HG03558 (cell line): ENCODE measurements around the gene RBP3.

Source experiments
- ATAC-seq: cut with Tn5 transposase; IDR thresholded peaks from one replicate; pipeline ENCODE4 v1.9.1; 2021; ENCODE audit warnings: moderate number of reproducible peaks; ENCODE audit not compliant: unreplicated experiment; ENCODE audit errors: extremely low read depth

The RBP3 gene

DNA sequence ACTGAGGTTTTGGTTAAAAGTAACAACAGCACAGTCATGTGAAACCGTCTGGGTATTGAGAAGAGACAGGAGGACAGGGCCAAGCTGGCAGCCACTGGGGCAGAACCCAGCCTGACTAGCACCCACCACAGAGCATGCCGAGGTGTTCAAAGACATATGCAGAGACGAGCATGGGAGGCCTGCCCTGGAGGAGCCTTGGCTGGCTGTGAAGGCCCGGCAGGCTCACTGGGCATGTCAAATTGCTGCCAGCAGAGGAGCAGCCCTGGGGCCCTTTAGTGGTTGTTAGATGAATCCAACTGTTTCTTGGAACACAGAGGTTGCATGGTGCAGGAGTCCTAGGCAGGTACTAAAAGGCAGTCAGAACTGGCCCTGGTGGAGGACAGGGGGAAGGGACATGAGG lies 30.9 kb upstream of the RBP3 start:
- ATAC-seq: no peak

DNA sequence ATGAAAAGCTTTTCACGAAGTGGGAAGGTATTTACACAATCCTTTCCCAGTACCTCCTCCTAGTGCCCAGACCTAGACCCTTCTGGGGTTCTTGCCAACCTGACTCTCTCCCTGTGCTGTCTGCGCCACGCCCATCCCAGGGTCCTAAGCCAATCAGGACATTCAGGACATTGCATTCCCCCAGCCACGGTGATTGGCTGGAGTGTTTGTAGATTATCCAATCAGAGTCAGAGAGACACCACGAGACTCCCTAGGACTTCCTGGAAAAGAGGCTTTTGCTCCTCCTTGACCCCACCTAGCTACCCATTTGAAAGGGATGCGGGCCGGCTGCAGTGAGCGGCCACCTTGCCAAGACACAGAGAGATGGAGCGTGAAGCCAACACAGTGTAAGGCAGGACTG lies 29.5 kb upstream of the RBP3 start:
- no peak for ATAC-seq

DNA sequence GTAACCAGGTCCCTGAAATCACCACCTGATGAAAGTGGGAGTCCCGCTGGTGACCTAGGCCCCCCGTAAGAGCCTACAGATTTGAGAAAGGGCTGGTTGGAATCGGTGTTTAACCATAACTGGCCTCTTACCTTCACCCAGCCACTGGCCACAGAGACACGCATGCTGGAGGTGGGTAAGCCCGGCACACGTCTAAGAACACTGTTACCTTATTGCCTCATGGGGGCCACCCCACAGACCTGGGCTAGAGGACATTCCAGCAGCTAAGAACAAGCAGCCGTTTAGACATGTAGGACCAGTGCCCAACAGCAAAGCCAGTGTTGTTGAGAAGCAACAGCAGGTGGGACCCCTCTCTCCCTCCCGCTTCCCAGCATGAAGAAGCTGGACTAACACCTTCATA lies 28.4 kb upstream of the RBP3 start:
- ATAC-seq: no peak

DNA sequence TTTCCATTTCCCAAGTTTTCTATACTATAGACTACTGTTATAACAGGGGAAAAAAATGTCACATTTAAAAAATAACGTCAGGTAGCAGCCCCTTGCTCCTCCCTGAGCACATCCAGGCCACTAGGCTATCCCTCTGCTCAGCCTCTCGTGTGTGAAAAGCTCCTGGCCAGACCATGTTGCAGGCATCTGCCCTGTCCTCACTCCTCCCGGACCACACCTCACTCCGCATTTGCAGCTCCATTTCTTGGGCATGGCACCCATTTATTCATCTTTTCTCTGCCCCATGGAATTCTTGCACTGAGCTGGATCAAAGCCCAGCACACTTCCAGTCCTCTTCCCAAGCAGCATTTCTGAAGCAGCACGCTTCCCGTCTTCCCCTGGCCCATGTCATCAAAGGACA lies 27.4 kb upstream of the RBP3 start:
- ATAC-seq: no peak

DNA sequence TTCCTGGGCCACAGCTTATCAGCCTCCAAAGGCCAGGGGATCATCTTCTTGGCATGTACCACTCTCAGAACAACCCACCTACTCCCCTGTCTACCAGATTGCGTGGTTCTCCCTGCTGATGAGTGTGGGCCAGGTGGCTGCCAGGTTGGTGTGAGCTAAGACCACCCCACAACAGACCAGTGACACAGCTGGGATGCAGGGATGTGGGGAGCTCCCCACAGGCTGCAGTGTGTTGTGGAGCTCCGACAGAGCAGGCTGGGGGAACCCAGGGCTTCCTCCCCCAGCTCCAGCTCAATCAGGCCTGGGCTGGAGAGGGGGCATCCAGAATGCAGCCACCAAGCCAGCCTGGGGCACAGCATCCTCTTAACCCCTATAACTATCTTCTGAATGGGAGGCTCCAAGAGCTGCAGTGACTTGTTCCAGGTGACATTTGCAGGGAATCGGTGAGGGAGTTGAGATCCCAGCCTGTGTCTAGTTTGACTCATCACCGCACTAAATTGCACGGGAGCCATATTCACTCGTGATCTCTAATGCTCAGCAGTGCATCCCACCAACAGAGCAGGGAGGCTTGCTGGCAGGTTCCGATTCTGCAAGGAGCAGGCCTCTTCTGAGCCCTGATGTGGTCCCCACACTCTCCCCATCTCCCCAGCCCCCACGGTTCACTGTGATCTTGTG lies 26.5 kb upstream of the RBP3 start:
- ATAC-seq: no peak

DNA sequence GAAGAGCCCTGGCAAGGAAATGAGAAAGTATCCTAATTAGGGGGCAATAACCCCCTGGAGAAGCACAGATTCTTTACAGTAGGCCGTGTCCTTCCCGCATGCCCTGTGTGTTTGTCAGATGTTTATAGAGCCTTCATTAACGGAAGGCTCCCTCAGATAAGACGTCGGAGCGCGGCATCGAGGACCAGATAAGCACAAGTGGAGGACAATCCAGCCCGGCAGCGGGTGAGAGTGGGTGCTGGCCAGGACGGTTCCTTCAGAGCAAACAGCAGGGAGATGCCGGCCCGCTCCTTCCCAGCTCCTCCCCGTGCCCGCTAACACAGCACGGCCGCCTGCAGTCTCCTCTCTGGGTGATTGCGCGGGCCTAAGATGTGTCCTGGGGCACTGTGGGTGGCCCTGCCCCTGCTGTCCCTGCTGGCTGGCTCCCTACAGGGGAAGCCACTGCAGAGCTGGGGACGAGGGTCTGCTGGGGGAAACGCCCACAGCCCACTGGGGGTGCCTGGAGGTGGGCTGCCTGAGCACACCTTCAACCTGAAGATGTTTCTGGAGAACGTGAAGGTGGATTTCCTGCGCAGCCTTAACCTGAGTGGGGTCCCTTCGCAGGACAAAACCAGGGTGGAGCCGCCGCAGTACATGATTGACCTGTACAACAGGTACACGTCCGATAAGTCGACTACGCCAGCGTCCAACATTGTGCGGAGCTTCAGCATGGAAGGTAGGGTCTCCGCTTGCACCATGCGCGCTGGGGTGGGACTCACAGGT lies 25.7 kb upstream of the RBP3 start, which contains the start of gene GDF2:
Gene GDF2, plus strand, starts transcription at position 155 of the 762 bp plus-strand sequence. Its CDS starts 215 bp downstream, at position 370.
- no peak for ATAC-seq

DNA sequence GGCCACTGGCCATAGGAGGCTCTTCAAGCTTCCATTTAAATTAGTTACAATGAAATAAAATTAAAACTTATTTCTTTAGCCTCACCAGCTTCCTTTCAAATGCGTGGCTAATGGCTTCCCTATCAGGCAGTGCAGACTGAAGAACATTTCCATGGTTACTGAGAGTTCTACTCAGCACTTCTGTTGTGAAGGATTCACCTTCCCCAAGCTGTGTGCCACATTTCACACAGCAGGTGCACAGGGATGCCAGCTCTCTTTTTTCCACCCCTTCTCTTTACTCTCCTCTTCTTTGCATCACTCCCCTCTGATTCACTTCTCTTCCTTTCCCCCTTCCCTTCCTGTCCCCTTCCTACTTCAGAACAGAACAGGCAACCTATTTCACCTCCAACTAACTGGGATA lies 25.1 kb upstream of the RBP3 start:
- no peak for ATAC-seq

DNA sequence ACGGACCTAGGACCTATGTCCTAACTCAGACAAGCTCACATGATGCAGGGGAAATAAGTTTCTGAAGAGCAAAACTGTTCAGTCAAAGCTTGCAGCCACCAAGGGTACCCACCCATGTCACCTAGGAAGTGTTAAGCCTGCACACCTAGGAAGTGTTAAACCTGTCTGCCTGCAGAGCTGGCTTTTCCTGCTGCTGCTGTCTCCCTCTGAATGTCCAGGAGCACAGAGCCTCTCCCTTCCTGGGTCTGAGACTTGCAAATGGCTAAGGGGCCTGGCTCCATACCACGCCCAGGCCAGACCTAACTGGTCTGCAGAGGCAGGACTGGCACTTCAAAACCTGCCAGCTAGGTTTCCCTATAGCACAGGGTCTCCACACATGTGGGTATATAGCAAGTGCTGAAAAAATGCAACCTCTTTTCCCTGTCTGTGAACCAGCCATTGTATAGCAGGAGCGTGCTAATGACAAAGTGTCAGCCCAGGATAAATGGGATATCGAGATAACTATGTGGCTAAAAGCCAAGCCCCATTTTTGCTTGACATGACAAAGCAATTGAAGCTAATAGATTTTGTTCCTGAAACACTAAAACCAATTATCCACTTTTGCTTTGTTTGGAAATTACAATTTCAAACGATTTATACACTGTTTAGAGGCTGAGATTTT lies 24.4 kb upstream of the RBP3 start:
- no peak for ATAC-seq

DNA sequence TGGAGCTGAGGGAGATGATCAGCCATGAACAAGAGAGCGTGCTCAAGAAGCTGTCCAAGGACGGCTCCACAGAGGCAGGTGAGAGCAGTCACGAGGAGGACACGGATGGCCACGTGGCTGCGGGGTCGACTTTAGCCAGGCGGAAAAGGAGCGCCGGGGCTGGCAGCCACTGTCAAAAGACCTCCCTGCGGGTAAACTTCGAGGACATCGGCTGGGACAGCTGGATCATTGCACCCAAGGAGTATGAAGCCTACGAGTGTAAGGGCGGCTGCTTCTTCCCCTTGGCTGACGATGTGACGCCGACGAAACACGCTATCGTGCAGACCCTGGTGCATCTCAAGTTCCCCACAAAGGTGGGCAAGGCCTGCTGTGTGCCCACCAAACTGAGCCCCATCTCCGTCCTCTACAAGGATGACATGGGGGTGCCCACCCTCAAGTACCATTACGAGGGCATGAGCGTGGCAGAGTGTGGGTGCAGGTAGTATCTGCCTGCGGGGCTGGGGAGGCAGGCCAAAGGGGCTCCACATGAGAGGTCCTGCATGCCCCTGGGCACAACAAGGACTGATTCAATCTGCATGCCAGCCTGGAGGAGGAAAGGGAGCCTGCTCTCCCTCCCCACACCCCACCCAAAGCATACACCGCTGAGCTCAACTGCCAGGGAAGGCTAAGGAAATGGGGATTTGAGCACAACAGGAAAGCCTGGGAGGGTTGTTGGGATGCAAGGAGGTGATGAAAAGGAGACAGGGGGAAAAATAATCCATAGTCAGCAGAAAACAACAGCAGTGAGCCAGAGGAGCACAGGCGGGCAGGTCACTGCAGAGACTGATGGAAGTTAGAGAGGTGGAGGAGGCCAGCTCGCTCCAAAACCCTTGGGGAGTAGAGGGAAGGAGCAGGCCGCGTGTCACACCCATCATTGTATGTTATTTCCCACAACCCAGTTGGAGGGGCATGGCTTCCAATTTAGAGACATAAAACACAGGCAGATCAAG lies 22.6 kb upstream of the RBP3 start:
- no peak for ATAC-seq

DNA sequence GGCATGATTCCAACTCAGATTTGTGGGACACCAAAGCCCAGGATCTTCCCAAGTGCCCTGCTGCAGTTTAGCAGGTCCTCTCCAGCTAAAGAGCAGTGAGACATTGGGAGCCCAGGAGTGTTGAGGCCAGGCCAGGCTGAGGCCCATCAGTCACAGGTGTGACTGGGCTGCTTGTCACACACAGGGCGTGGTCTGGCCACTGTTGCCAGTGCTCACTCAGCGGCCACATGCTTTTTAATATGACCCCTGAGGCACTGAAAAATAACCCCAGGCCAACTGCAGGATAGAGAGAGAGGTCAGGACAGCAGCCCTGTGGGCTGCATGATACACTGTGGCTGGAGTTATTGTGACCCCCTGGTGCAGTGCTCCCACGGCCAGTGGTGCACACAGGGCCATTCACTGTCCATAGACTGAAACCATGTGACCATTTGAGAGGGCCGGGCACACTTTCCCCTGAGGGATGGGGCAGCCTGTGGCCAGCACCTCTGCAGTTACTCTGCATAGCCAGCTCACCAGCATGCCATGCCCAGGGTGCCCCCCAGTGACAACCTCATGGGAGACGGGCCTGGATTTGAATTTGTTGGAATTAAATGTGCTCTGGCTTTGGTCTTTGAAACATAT lies 21.7 kb upstream of the RBP3 start:
- no peak for ATAC-seq

DNA sequence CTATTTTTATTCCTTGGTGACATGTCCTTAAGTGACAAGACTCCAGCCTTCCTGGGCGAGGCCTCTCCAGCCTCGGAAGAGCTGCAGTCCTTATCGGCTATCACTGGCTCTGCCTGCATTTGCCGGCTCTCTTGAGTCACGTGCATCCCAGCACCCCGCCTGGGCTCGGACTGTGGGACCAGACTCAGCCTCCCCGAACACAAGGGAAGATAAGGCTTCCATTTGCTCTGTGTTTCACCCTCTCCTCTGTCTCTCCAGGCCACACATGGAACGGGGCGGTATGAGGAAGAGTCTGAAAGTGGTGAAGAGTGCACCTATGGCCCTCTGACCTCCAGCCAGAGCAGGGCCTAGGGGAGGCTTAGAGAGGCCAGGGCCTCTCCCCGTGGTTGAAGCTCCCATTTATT lies 21.2 kb upstream of the RBP3 start:
- no peak for ATAC-seq

DNA sequence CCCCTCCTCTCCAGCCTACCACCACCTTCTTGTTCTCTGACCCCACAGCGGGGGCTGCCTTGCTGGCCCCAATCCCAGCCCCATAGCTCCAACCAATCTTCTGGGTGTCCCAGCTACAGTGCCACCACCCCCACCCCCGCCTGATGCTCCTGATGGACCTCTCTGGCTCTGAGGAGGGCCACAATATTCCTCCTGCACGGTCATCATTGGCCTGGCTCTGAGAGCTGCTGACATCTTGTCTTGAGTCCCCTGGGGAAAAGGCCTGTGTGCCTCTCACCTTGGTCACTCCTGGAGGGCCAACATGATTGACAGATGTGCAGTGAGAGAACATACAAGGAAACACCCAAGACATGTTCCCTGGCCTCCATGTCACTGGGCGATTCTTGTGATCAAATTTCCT lies 18.3 kb upstream of the RBP3 start:
- ATAC-seq: no peak

DNA sequence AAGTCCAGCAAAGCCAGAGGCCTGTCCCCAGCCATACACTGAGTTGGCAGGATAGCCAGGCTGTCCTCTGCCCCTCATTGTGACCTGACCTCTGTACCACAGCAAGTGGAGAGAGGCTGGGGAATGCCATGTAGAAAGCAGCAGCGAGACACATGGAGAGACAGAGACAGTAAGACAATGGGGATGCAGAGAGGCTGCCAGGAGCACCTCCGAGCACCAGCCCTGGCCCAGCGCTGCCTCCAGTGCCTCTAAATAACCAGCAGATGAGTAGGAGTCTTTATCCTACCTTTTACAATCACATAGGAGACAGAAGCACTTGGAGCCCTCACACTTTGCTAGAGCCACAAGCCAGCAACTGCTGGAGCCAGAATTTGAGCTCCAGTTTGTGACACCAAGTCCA lies 17.8 kb upstream of the RBP3 start:
- no peak for ATAC-seq

DNA sequence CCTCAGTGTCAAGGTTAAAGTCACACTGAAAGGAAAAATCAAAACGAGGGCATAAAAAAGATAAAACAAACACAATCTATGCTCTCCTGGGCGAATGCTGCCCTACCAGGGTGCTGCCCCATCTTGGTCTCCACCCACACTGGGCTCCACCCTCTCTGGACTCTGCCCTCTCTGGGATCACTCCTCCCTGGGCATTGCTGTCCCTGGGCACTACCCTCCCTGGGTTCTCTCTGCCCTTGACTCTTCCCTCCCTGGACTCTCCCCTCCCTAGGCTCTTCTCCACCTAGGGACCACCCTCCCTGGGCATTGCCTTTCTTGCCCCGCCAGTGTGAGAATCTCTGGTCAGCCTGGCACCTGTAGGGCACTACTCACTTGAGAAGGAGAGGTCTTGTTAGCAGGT lies 17.4 kb upstream of the RBP3 start:
- no peak for ATAC-seq

DNA sequence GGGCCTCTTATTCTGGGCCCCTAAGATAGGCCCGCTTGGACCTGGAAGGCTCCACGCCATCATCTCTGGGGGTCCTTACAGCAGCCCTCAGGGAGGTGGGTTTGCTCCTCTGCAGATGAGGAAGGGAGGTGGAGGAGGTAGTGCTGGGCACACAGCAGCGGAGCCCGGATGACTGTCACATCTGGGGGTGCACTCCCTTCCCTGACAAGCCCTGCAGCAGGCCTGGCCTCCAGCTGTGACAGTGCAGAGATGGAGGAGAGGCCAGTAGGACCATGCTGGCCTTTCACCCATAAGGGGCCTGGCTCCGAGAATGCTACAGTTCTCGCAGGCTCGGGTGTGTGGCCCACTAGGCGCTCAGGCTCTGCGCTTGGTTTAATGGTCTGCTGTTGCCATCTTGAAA lies 16.7 kb upstream of the RBP3 start:
- no peak for ATAC-seq

DNA sequence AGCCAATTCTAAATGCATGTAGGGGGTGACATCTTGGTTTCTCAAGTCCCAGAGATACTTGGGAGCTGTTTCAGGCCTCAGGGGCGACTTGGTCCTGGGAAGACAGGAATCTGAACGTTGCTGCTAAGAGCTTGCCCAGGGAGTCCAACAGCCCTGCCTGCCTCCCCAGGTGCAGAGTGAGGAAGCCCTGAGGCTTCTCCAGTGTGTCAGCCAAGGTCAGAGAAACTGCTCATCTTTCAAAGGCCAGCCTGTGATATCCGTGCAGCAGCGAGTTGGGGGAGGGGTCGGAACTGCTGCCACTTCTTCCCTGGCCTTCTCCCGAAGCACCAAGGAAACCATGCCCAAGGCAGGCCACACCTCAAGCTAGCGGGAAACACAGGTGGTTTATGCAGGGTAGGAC lies 16.2 kb upstream of the RBP3 start:
- no peak for ATAC-seq

DNA sequence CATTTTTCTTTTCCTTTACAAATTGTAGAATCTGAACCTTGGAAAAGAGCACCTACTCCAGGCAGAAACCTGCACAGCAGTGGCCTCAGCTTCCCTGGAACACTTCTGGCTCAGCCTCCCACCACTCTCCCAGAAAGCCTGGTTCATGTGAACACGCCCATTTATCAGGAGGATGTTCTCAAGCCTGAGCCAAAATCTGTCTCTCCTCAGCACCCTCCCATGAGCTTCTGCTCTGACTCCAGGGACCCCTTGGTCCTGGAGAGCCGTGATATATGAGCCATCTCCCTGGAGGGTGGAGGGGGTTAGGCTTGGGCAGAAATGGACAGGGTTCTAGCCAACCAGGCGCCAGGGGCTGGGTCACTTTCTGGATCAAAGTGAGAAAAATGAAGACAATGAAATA lies 15.8 kb upstream of the RBP3 start:
- no peak for ATAC-seq

DNA sequence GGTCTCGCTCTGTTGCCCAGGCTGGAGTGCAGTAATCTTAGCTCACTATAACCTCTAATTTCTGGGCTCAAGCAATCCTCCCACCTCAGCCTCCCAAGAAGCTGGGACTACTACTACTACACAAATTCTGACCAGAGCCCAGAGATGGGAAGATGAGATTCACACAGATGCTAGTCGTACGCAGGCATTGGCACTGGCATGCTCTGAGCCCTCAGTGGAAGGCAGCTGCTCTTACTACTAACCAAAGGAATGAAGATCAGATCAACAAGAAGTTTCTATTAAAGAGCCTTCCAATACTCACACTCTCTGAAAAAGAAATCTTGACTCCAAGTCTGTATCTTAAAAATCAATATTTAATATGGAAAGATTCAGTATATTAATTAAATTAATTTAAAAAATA lies 15.2 kb upstream of the RBP3 start:
- no peak for ATAC-seq

DNA sequence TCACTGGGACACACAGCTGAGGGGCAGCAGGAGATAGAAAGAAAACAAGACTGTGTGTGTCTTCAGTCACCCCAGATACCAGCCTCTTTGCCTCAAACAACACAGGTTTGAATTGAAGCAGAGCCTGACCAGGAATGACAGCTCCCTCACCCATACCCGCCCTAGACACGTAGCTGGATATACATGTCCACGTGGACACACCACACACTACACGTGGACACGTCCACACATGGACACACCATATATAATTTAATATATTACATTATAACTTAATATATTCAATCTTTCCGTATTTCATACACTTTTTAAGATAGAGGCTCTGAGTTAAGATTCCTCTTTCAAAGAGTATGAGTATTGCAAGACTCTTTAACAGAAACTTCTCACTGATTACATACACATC lies 14.6 kb upstream of the RBP3 start:
- no peak for ATAC-seq
